Colonic mucosa (tissue), 4 donors: ENCODE results near the gene AKT1S1. TPM values are rescaled to one million over a fixed set of nuclear protein-coding genes. Genes with fewer than 3 reads are reported as not detected.

Source experiments
- DNase-seq: peaks from one replicate; pipeline ENCODE4 v3.0.0-alpha.2; 2020
- H3K27ac ChIP-seq: fragments of 200-600 bp; one replicate; pipeline ENCODE4 v1.8.0; 2021
- H3K27me3 ChIP-seq: fragments of 200-600 bp; one replicate; pipeline ENCODE4 v1.8.0; 2021
- H3K36me3 ChIP-seq: fragments of 200-600 bp; one replicate; pipeline ENCODE4 v1.8.0; 2021
- H3K4me1 ChIP-seq: fragments of 200-600 bp; one replicate; pipeline ENCODE4 v1.8.0; 2021; ENCODE audit warnings: mild to moderate bottlenecking
- H3K4me3 ChIP-seq: fragments of 200-600 bp; one replicate; pipeline ENCODE4 v1.8.0; 2021
- H3K9ac ChIP-seq, 2 donors: one replicate each; pipeline ENCODE4 v1.7.0; 2013; ENCODE audit warnings: control low read depth in 2 of 2, low read depth in 2 of 2, low read length in 2 of 2
- H3K9me3 ChIP-seq: fragments of 200-600 bp; one replicate; pipeline ENCODE4 v1.8.0; 2021
- CTCF ChIP-seq: fragments of 200-600 bp; IDR thresholded peaks from one replicate; pipeline ENCODE4 v1.8.0; 2022; ENCODE audit warnings: antibody characterized with exemption, mild to moderate bottlenecking
- intact Hi-C: fragments of 100-400 bp; cut with DNase I; formaldehyde crosslinking; loops from one replicate; pipeline ENCODE4 v1.14.1; 2022
- total RNA-seq, 2 donors: library from RNA; stranded (reverse); fragmentation: NEBNext Ultra II Directional in 1 of 2; extraction: Animal tissue kit (Norgen Biotek cat#: 25700) in 1 of 2; gene quantifications; one replicate each; pipeline ENCODE4 v1.2.1, GENCODE V29; 2021
- donor health status: healthy.
- donor health status: DM: no; HTN: no; CAD: no.
- donor health status: DM: no; HTN: no; CAD: no.

AKT1S1 gene
- total RNA-seq, 2 donors from 2014 or later = 32.7 to 74.9 TPM

GRCh38 chr19:49916839-49917733, 39.9 kb upstream of the AKT1S1 start:
- Histone ChIP-seq H3K27me3 (no peaks in the 10 kb centered on the region), H3K9me3 (no peaks in the 10 kb centered on the region), H3K9ac (no peak overlapping the region), H3K4me1 (no peaks in the 10 kb centered on the region), H3K4me3 (no peak overlapping the region), H3K27ac (no peak overlapping the region), H3K36me3 (no peaks in the 10 kb centered on the region)
- no peak for TF ChIP-seq CTCF
- intact Hi-C loops = no loop called here
- DNase-seq = no peak

- Histone ChIP-seq H3K9me3 (no peaks in the 10 kb centered on the region), H3K4me3 (no peak overlapping the region), H3K36me3 (no peaks in the 10 kb centered on the region), H3K27me3 (no peaks in the 10 kb centered on the region), H3K27ac (no peak overlapping the region), H3K4me1 (no peaks in the 10 kb centered on the region), H3K9ac (no peak overlapping the region)
- intact Hi-C loops = no loop called here
- no peak for TF ChIP-seq CTCF
- no peak for DNase-seq
Measured at GRCh38 chr19:49915271-49915670, 38.1 kb upstream of the AKT1S1 start.

GRCh38 chr19:49913720-49914119, 36.6 kb upstream of the AKT1S1 start:
- Histone ChIP-seq H3K4me1 (no peaks in the 10 kb centered on the region), H3K36me3 (peaks cover 2% of the 10 kb centered on the region), H3K9ac (no peak overlapping the region), H3K27ac (no peak overlapping the region), H3K4me3 (no peak overlapping the region), H3K27me3 (no peaks in the 10 kb centered on the region), H3K9me3 (no peaks in the 10 kb centered on the region)
- intact Hi-C loops = no loop called here
- no peak for TF ChIP-seq CTCF
- no peak for DNase-seq

- Histone ChIP-seq H3K36me3 (peaks cover 6% of the 10 kb centered on the region), H3K4me3 (no peak overlapping the region), H3K9me3 (no peaks in the 10 kb centered on the region), H3K4me1 (no peaks in the 10 kb centered on the region), H3K27me3 (no peaks in the 10 kb centered on the region), H3K9ac (no peak overlapping the region), H3K27ac (no peak overlapping the region)
- TF ChIP-seq CTCF = no peak
- intact Hi-C loops = no loop called here
- no peak for DNase-seq
Measured at GRCh38 chr19:49912965-49913685, 36.0 kb upstream of the AKT1S1 start.

- peak overlapping the region; percentile 44 for H3K27ac ChIP-seq
Measured at GRCh38 chr19:49911381-49912145, 34.4 kb upstream of the AKT1S1 start.

More at GRCh38 chr19:49911381-49912145, 34.4 kb upstream of the AKT1S1 start:
- Histone ChIP-seq H3K4me1 (no peaks in the 10 kb centered on the region), H3K9me3 (no peaks in the 10 kb centered on the region), H3K27me3 (no peaks in the 10 kb centered on the region), H3K4me3 (no peak overlapping the region), H3K36me3 (peaks cover 6% of the 10 kb centered on the region), H3K9ac (no peak overlapping the region)
- no peak for TF ChIP-seq CTCF
- intact Hi-C loops = no loop called here
- DNase-seq = no peak
